ENCODE results near the gene UNC45A.
A peak's percentile ranks its signal among the peaks of the same experiment; 100 is the strongest.
"Not testable (repeated sequence)": the region's sequence is repeated elsewhere in the genome, so short reads cannot be mapped to it uniquely, and the experiment has no call there.

Gene UNC45A

GRCh38 chr15:90914305-90915080 is 20.6 kb upstream of the UNC45A start:
- no peak for DNase-seq
- in situ Hi-C loops (cut with MboI; ENCODE audit: low pct_unique_long_range_greater_than_20kb, low sequenced_read_pairs), result no loop called here

- no peak for DNase-seq
- in situ Hi-C loops (cut with MboI; ENCODE audit: low pct_unique_long_range_greater_than_20kb, low sequenced_read_pairs), result no loop called here
Measured at GRCh38 chr15:90915216-90915807, 19.8 kb upstream of the UNC45A start.

- in situ Hi-C loops (cut with MboI; ENCODE audit: low pct_unique_long_range_greater_than_20kb, low sequenced_read_pairs), result no loop called here
- DNase-seq, result peak; percentile 92
Measured at GRCh38 chr15:90915808-90916440, 19.2 kb upstream of the UNC45A start.

- no peak for DNase-seq
- in situ Hi-C loops (cut with MboI; ENCODE audit: low pct_unique_long_range_greater_than_20kb, low sequenced_read_pairs), result no loop called here
Measured at GRCh38 chr15:90916461-90916860, 18.6 kb upstream of the UNC45A start.

GRCh38 chr15:90917569-90917968 is 17.5 kb upstream of the UNC45A start:
- DNase-seq, result no peak
- in situ Hi-C loops (cut with MboI; ENCODE audit: low pct_unique_long_range_greater_than_20kb, low sequenced_read_pairs), result no loop called here

- DNase-seq, result no peak
- in situ Hi-C loops (cut with MboI; ENCODE audit: low pct_unique_long_range_greater_than_20kb, low sequenced_read_pairs), result no loop called here
Measured at GRCh38 chr15:90918034-90918788, 16.9 kb upstream of the UNC45A start.

GRCh38 chr15:90918835-90919234 is 16.2 kb upstream of the UNC45A start:
- in situ Hi-C loops (cut with MboI; ENCODE audit: low pct_unique_long_range_greater_than_20kb, low sequenced_read_pairs), result no loop called here
- DNase-seq, result no peak

- in situ Hi-C loops (cut with MboI; ENCODE audit: low pct_unique_long_range_greater_than_20kb, low sequenced_read_pairs), result no loop called here
- no peak for DNase-seq
Measured at GRCh38 chr15:90921887-90922286, 13.2 kb upstream of the UNC45A start.

- in situ Hi-C loops (cut with MboI; ENCODE audit: low pct_unique_long_range_greater_than_20kb, low sequenced_read_pairs), result not testable (repeated sequence)
Measured at GRCh38 chr15:90922712-90923322, 12.3 kb upstream of the UNC45A start.

GRCh38 chr15:90924375-90924774 is 10.7 kb upstream of the UNC45A start:
- DNase-seq, result no peak

More at GRCh38 chr15:90922712-90923322, 12.3 kb upstream of the UNC45A start:
- not testable (repeated sequence) for DNase-seq

GRCh38 chr15:90926766-90927165 is 8.3 kb upstream of the UNC45A start:
- in situ Hi-C loops (cut with MboI; ENCODE audit: low pct_unique_long_range_greater_than_20kb, low sequenced_read_pairs); DNase-seq: not testable (repeated sequence)

More at GRCh38 chr15:90924375-90924774, 10.7 kb upstream of the UNC45A start:
- in situ Hi-C loops (cut with MboI; ENCODE audit: low pct_unique_long_range_greater_than_20kb, low sequenced_read_pairs), result no loop called here

GRCh38 chr15:90928106-90928505 is 7.0 kb upstream of the UNC45A start:
- peak; percentile 8 for DNase-seq

GRCh38 chr15:90929246-90930019 is 5.7 kb upstream of the UNC45A start:
- in situ Hi-C loops (cut with MboI; ENCODE audit: low pct_unique_long_range_greater_than_20kb, low sequenced_read_pairs), result no loop called here
- no peak for DNase-seq

More at GRCh38 chr15:90928106-90928505, 7.0 kb upstream of the UNC45A start:
- in situ Hi-C loops (cut with MboI; ENCODE audit: low pct_unique_long_range_greater_than_20kb, low sequenced_read_pairs), result not testable (repeated sequence)

GRCh38 chr15:90930861-90931574 is 4.1 kb upstream of the UNC45A start:
- in situ Hi-C loops (cut with MboI; ENCODE audit: low pct_unique_long_range_greater_than_20kb, low sequenced_read_pairs), result no loop called here
- DNase-seq, result no peak

GRCh38 chr15:90931575-90931827 is 3.6 kb upstream of the UNC45A start:
- in situ Hi-C loops (cut with MboI; ENCODE audit: low pct_unique_long_range_greater_than_20kb, low sequenced_read_pairs), result no loop called here

GRCh38 chr15:90931828-90932659 is 3.0 kb upstream of the UNC45A start, which contains the start of gene HDDC3:
Gene HDDC3 (minus strand): TSS chr15:90932549. CDS start chr15:90932540, 9 bp downstream.
- in situ Hi-C loops (cut with MboI; ENCODE audit: low pct_unique_long_range_greater_than_20kb, low sequenced_read_pairs), result no loop called here
- peak; percentile 90 for DNase-seq

More at GRCh38 chr15:90931575-90931827, 3.6 kb upstream of the UNC45A start:
- no peak for DNase-seq

- DNase-seq, result no peak
- in situ Hi-C loops (cut with MboI; ENCODE audit: low pct_unique_long_range_greater_than_20kb, low sequenced_read_pairs), result no loop called here
Measured at GRCh38 chr15:90932660-90932991, 2.5 kb upstream of the UNC45A start.

Data from KBM-7 (cell line).